ENCODE results near the gene ACRBP. TPM values are rescaled to one million over a fixed set of nuclear protein-coding genes. Genes with fewer than 3 reads are reported as not detected.

Gene ACRBP
- total RNA-seq, 4 donors from 2014 or later: 0.97 to 6.2 (median 2.6) TPM

DNA sequence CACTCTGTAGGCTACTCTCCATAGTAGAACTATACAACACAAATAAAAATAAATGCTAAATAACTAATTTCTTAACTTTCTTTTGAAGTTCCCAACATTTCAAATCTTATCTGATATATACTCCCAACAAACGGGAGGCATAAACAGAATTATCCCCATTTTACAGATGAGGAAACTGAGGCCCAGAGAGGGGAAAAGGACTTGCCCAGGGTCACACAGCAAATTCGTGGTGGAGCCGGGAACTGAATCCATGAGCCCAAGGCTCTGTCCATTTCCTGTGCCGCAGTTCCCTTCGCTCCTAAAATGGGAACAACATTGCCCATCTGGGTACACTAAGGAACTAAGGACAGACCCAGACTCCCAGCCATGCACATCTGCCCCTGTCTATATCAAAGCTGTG, 29.7 kb upstream of the ACRBP start:
- intact Hi-C loops (cut with DNase I): no loop called here
- Histone ChIP-seq H3K36me3 (peaks cover 65 to 98% (median 88%) of the 10 kb centered on the region in 4 donors), H3K4me3 (no peak overlapping the region), H3K9me3 (no peaks in the 10 kb centered on the region), H3K27me3 (no peaks in the 10 kb centered on the region), H3K27ac (replicated peaks in 1 of 4) (no peak overlapping the region), H3K4me1 (no peaks in the 10 kb centered on the region)
- TF ChIP-seq EP300 (IDR thresholded peaks at IDR 0.05) (no peak), POLR2A (IDR thresholded peaks at IDR 0.05; ENCODE audit: low read depth) (no peak), POLR2AphosphoS5 (IDR thresholded peaks at IDR 0.05) (no peak)
- TF ChIP-seq, protein P1, sequence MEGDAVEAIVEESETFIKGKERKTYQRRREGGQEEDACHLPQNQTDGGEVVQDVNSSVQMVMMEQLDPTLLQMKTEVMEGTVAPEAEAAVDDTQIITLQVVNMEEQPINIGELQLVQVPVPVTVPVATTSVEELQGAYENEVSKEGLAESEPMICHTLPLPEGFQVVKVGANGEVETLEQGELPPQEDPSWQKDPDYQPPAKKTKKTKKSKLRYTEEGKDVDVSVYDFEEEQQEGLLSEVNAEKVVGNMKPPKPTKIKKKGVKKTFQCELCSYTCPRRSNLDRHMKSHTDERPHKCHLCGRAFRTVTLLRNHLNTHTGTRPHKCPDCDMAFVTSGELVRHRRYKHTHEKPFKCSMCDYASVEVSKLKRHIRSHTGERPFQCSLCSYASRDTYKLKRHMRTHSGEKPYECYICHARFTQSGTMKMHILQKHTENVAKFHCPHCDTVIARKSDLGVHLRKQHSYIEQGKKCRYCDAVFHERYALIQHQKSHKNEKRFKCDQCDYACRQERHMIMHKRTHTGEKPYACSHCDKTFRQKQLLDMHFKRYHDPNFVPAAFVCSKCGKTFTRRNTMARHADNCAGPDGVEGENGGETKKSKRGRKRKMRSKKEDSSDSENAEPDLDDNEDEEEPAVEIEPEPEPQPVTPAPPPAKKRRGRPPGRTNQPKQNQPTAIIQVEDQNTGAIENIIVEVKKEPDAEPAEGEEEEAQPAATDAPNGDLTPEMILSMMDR (IDR thresholded peaks at IDR 0.05): no peak
- WGBS: 96% methylated on average over 5 of the region's 5 CpGs
- no peak for DNase-seq (ENCODE audit: extremely low spot score)

DNA sequence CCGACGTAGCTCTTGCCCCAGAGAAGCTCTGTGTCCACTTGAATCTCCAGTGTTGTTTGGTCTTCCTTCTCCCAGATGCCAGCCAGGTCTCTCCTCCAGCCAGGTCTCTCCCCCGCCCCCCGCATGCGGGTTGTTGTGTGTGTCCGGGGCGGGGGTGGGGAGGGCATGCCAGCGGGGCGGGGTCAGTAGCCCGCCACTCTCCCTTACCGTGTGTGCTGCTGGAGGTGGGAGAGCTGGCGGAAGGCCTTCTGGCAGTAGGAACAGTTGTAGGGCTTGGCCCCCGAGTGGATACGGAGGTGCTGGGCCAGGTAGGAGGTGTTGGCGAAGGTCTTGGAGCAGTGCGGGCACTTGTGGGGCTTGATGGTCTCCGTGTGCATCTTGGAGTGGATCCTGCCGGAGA, 24.9 kb upstream of the ACRBP start:
- Histone ChIP-seq H3K27ac (replicated peaks in 1 of 4) (no peak overlapping the region), H3K27me3 (no peaks in the 10 kb centered on the region), H3K4me3 (no peak overlapping the region), H3K36me3 (peaks cover 90 to 100% (median 96%) of the 10 kb centered on the region in 4 donors), H3K9me3 (no peaks in the 10 kb centered on the region), H3K4me1 (no peaks in the 10 kb centered on the region)
- intact Hi-C loops (cut with DNase I): no loop called here
- whole genome bisulfite sequencing: 89% methylated on average over 18 of the region's 18 CpGs
- no peak for TF ChIP-seq EP300 (IDR thresholded peaks at IDR 0.05)
- TF ChIP-seq POLR2A (IDR thresholded peaks at IDR 0.05; ENCODE audit: low read depth): no peak
- no peak for TF ChIP-seq POLR2AphosphoS5 (IDR thresholded peaks at IDR 0.05)
- TF ChIP-seq, protein P1 (IDR thresholded peaks at IDR 0.05): no peak
- no peak for DNase-seq (ENCODE audit: extremely low spot score)

DNA sequence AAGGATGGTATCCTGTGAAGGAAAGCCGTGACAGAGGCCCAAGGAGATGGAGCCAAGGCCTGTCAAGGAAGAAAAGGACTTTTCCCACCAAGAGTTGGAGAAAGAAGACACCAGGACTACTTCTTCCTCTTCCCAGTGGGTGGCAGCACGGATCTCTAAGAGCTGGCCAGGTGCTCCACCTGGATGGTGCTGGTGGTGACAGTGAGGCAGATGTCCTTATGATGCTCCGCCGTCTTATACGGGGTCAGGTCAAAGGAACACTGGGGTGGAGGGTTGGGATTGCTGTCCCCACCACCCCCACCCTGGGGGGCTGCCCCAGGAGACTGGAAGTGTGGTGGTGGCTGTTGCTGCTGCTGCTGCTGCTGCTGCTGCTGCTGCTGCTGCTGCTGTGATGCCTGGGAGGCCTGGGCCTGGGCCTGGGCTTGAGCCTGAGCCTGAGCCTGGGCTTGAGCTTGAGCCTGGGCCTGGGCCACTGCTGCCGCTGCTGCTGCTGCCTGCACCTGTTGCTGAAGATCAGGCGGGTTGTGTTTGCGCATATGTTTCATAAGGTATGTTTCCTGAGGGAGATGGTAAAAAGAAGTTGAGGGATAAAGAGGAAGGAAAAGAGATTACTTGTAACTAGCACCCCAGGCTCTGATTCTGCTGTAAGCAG, 20.5 kb upstream of the ACRBP start:
- Histone ChIP-seq H3K4me1 (no peaks in the 10 kb centered on the region), H3K27ac (replicated peaks in 1 of 4) (no peak overlapping the region), H3K36me3 (peaks cover 57 to 64% (median 63%) of the 10 kb centered on the region in 4 donors), H3K9me3 (no peaks in the 10 kb centered on the region), H3K27me3 (no peaks in the 10 kb centered on the region), H3K4me3 (no peak overlapping the region)
- 84% methylated on average over 8 of the region's 8 CpGs for WGBS
- TF ChIP-seq POLR2A (IDR thresholded peaks at IDR 0.05; ENCODE audit: low read depth) (no peak), POLR2AphosphoS5 (IDR thresholded peaks at IDR 0.05) (no peak), EP300 (IDR thresholded peaks at IDR 0.05) (no peak)
- TF ChIP-seq, protein P1 (IDR thresholded peaks at IDR 0.05): no peak
- intact Hi-C loops (cut with DNase I): no loop called here
- DNase-seq (ENCODE audit: extremely low spot score): no peak

DNA sequence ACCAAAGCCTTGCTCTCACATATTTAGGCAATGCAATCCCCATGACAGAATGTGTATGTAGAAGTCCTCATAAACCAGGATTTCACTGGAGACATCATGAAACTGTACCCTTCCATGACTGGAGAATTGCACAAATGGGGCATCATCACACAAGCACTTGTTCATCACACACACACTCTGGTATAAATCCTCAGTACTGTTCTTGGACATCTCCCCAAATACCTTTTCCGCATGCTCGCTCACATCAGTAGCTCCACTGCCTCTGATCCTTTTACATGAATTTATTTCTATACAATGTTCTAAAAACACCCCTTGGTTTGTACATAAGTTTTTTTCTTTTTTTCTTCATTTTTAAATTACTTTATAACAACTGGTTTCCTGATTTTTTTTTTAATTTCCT, 19.0 kb upstream of the ACRBP start:
- intact Hi-C loops (cut with DNase I): no loop called here
- peaks cover 43 to 50% (median 48%) of the 10 kb centered on the region in 4 donors for H3K36me3 ChIP-seq
- no peak overlapping the region for H3K4me3 ChIP-seq
- 92% methylated on average over 2 of the region's 2 CpGs for WGBS
- DNase-seq (ENCODE audit: extremely low spot score): no peak
- no peaks in the 10 kb centered on the region for H3K9me3 ChIP-seq
- peaks cover 11 to 14% (median 13%) of the 10 kb centered on the region in 4 donors for H3K4me1 ChIP-seq
- TF ChIP-seq, protein P1 (IDR thresholded peaks at IDR 0.05): no peak
- TF ChIP-seq POLR2AphosphoS5 (IDR thresholded peaks at IDR 0.05): no peak
- TF ChIP-seq POLR2A (IDR thresholded peaks at IDR 0.05; ENCODE audit: low read depth): no peak
- TF ChIP-seq EP300 (IDR thresholded peaks at IDR 0.05): no peak
- H3K27me3 ChIP-seq: no peaks in the 10 kb centered on the region
- no peak overlapping the region for H3K27ac ChIP-seq (replicated peaks in 1 of 4)

Data from esophagus muscularis mucosa (tissue), 4 donors.